Measurements from ENCODE around the gene KIAA0513.
"Not testable (repeated sequence)": the region's sequence is repeated elsewhere in the genome, so short reads cannot be mapped to it uniquely, and the experiment has no call there.

KIAA0513 gene

DNA sequence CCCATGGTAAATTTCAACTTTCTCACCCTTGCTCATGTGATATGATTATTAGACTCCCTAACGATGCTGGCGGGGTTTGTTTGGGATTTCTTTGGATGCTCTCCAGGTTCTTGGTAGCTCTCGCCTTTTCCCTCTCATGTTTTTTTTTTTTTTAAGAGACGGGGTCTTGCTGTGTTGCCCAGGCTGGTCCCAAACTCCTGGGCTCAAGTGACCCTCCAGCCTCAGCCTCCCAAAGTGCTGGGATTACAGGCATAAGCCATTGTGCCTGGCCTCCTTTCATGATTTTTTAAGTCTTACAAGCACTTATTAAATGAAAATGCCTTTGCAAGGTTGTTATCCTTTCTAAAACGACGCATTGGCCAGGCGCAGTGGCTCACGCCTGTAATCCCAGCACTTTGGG lies 24.1 kb downstream of the KIAA0513 start:
- DNase-seq = no peak

DNA sequence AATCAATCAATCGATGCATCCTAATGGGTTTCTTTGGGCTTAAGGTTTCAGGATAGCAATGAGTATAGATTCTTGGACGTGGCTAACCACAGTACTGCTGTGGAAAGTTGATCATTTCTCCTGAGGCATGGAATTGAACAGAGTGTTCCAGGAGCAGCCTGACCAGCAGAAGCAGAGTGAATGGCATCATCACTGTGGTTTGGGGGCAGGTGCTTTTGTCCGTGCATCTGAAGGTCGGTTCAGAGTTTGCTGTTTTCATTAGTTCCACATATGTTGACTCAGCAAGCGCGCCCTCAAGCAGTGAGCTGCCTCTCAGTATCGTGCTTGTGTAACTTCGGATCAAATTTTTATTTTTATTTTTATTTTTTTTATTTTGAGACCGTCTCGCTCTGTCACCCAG lies 24.9 kb downstream of the KIAA0513 start:
- no peak for DNase-seq

DNA sequence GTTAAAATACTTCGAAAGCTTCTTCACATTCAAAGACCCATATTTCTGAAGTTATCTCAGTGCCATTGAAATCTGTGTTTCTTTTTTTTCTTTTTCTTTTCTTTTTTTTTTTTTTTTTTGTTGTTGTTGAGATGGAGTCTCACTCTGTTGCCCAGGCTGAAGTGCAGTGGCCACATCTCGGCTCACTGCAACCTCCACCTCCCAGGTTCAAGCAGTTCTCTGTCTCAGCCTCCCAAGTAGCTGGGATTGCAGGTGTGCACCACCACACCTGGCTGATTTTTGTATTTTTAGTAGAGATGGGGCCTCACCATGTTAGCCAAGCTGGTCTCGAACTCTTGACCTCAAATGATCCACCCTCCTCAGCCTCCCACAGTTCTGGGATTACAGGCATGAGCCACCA lies 26.7 kb downstream of the KIAA0513 start:
- not testable (repeated sequence) for DNase-seq

DNA sequence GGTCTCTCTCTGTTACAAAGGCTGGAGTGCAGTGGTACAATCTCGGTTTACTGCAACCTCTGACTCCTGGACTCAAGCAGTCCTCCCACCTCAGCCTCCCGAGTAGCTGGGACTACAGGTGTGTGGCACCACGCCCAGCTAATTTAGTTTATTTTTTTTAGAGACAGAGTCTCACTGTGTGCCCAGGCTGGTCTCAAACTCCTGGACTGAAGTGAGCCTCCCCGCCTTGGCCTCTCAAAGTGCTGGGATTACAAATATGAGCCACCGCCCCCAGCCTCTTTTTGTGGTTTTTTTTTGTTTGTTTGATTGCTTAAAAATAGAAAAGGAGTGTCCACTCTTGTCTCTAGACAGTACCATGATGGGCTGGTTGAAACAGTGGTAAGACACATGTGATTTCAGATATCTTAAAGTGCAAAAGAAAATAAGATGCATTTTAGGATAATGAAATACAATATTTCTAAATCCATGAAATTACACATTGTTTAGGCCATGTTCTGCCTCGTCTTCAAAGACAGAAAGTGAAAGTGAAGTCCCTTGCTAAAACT lies 27.4 kb downstream of the KIAA0513 start:
- DNase-seq = no peak

DNA sequence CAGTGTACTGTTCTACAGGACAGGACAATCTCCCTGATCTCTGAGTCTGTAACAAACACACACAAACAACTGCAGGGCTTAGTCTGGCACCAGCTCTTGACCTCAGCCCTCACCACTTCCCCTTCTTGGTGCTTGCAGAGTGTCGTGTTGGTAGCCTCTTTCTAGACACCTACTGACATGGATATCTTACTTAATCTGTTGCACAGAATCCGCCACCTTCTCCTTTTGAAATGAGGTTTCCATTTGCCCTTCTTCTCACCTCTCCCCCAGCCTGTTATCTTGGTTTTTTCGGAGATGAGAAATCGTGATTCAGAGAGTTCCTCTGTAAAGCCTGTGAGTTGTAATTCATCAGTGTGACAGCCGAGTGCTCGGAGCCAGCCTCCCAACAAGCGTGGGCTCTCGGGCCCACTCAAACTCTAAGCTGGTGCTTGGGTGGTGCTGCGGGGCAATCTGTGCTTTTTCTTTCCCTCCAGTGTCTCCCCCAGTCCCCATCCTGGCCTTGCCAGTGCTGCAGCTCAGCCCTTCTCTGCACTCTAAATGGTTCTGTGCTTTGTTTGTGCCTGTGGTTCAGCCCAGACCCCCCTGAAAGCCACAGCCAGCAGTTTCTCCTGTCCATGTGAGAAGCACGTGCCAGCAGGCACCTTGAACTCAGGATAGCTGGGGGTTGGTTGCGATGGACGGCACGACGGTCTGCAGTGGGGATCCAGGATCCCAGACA lies 28.1 kb downstream of the KIAA0513 start:
- DNase-seq = peak; percentile 91 to 94

DNA sequence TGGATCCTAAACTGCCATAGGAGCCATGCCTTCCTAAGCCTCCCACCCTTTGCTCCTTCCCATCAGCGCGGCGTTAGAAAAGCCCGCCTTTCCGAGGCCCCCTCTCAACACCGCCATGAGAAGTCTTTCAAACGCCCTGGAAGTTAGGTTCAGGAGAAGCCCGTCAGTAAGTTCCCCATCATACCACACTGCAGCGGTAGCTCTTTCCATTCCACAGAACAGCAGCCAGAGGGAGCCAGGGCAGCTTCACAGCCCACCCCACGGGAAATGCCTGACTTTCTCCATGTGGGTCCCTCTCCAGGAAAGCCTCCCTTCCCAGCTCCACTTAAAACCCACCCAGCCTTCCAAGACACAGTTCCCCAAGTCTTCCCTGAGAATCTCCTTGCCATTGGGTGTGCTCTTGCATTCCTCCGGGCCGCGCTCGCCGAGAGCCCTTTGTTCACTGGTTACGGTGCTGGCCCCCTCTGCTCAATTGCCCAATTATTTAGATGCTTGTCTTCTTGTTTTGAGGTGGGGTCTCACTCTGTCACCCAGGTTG lies 28.7 kb downstream of the KIAA0513 start:
- peak; percentile 34 to 53 for DNase-seq

DNA sequence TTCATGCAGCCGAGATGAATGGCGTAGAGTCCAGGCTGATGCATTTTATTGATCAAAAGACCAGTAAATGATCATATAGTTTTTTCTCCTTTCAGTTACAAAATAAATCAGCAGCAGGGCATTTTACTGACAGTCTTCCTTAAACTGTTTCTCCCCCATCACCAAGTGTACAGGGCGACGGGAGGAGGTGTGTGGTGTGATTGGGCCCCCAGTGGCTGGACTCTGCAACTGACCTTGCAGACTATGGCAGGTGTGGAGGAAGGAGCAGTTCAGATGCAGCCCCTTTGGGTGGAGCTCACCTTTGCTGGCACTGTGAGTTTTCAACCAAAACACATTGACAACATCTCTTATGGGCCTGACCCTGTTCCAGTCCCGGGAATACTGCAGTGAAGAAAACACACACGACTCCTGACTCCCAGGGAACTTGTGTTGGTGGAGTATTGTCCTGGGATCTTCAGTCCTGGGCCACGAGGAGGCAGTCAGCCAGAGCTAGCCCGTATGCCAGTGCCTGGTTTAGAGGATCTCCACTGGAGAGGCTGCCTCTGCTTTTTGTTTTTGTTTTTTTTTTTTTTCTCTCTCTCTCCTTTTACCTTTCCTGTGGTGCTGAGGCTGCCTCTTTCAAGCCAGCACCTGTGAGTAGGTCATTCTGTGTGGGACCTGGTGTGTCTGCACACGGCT lies 29.8 kb downstream of the KIAA0513 start:
- no peak for DNase-seq

DNA sequence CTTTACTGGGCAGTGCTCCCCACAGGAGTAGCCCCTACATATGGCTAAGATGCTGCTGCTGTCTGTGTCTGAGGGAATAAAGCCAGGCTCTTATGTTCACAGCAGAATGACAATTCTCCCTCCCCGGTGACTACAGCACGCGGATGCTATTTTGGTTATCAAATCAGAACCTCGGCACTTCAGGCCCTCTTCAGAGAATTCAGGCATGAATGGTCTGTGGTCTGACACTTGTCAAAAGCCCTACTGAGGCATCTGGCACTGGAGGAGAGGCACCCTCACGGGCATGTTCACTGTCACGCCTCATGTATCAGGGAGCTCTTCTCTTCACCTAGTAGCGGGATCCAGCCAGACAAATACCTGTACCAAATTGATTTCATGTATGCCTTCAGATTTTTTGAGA lies 30.4 kb downstream of the KIAA0513 start:
- DNase-seq = no peak

DNA sequence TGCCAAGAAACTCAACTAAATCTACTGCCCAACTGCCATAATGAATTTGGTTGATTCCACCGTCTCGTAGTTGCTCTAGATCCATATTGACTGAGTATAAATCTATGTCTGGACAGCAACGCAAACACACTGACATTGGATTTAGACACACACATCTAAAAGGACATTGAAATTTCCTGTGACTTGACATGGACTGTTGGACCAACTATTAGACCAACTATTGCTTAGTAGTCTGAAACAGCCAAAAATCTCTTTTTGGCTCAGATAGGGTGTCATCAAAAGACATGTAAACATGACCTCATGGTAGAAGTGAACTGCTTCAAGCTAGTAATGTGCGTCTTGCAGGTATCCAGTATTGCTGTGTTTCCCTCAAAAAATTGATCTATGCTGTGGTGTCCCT lies 31.3 kb downstream of the KIAA0513 start:
- DNase-seq = no peak

DNA sequence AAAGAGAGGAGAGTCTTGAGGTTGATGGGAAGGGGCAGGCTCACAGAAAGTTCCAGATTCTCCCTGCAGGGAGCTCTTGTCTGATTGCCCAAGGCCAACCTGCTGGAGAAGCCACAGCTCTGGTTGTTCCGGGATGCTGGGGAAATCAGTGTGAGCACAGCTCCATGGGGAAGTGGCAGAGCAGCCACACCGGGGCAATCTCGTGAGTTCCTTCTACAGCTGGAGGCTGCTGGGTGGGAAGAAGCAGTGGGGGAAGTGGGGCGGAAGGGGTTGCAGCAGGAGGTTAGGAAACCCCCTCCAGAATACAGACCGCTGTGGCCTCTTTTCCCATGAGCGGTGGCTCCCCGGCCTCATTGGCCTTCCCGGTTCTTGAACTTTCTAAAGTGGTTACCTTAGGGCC lies 34.0 kb downstream of the KIAA0513 start:
- DNase-seq = peak; percentile 77 to 82

DNA sequence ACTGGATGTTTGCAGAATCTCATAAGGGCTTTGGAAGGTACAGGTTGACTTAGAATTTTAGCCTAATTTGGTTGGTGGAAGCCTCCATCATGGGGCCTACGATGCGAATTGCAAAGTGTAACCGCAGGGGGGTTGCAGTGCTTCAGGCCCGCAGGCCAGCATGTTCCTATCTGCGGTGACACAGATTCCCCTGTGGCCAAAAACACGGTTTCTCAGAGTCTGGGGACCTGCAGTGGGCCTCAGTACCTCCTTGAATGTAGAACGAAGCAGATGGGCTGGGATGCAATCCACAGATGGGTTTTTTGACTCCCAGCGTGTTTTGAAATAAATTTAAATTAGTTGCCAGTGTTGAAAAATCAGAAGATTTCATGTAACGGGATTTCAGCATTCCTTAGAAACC lies 34.7 kb downstream of the KIAA0513 start:
- DNase-seq = no peak

DNA sequence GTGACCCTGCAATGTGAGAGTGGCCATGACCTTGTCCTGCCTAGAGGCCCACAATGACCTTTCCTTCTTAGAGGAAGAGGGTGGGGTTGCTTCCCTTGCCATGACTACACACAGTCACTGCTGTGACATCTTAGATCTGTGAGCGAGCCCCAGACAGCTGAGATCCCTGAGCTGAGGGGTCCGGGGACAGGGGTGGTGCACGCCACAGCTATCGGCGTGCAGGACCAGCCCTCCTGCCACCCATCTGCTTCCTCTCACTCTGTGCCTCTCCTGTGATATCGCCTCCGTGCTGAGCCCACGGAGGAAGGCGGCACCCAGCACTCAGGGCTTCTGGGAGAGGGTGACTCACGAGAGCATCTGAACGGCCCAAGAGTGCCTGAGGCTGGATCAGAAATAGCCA lies 35.2 kb downstream of the KIAA0513 start:
- DNase-seq = no peak

DNA sequence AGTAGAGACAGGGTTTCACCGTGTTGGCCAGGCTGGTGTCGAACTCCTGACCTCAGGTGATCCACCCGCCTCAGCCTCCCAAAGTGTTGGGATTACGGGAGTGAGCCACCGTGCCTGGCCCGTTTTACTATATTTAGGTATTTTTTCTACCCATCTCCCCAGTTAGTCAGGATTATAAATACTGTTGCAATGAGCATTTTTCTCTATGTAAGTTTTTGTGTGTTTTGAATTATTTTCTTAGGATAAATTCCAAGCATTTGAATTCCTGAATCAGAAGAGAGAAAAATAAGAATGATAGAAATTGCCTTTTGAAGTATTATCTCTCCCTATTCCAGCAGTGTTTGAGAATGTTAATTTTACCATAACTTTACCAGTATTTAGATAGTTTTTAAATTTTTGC lies 36.6 kb downstream of the KIAA0513 start:
- no peak for DNase-seq

DNA sequence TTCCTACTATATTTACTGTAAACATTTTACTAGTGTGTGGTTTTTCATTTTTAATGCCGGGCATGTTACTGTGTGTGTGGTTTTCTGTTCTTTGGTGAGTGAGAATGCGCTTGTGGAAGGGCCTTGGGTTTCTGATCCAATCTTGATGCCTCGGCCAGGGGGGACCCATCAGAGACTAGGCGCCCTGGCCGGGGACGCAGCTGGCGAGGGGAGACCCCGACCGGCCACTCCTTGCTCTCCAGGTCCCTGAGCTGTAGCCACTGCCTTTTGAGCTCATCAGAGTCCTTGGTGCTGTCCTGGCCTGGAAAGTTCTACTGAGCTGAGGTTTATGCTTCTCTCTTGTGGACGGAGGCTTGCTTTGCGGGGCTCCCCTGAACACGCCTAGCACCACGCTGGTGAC lies 37.5 kb downstream of the KIAA0513 start:
- no peak for DNase-seq

DNA sequence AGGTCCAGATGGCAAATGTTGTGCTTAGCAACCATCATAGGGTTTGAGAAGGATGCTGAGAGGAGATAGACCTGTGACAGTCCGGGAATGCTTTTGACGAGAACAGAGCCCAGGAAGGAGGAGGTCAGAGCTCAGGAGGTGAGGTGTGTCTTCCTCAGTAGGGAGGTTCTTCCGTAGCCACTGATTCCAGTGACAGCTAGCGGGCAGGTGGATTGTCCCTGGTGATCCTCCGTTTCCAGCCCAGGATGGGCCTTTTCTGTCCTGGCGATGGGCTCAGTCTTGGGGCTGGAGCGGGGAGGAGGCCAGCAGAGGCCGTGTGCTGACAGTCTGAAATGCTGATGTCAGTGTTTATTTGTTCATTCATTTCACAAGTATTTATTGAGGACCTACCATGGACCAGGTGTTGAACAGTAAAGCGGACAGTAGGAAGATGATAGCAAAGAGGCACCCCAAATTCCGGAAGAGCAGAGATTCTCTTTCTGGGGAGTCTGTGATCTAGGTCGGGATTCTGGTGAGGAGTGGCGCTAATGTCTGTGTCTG lies 38.8 kb downstream of the KIAA0513 start:
- no peak for DNase-seq

DNA sequence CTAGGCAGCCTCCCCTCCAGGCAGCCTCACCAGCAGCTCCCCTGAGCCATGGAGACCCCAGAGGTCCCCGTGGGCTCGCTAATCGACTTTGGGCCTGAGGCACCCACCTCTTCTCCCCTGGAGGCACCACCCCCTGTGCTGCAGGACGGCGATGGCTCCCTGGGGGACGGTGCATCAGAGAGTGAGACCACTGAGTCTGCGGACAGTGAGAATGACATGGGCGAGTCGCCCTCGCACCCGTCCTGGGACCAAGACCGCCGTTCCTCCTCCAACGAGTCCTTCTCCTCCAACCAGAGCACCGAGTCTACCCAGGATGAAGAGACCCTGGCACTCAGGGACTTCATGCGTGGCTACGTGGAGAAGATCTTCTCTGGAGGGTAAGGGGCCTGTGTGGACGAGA lies 39.4 kb downstream of the KIAA0513 start:
- DNase-seq = no peak

DNA sequence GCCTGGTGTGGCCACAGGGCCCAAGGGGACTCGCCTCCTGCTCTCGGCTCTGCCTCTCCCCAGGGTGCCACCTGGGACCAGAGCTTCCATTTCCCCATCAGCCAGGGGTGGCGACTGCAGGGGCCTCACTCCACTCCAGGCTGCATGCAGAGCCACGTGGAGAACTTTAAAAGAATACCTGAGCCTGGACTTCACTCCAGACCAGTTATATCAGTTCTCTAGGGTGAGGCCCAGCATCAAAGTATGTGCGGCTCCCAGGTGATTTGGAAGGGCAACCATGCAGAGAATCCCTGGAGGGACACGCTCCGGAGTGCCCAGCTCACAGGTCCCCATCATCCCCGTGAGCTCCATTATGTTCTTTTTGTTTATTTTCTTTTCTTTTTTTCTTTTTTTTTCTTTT lies 39.8 kb downstream of the KIAA0513 start:
- DNase-seq = no peak

DNA sequence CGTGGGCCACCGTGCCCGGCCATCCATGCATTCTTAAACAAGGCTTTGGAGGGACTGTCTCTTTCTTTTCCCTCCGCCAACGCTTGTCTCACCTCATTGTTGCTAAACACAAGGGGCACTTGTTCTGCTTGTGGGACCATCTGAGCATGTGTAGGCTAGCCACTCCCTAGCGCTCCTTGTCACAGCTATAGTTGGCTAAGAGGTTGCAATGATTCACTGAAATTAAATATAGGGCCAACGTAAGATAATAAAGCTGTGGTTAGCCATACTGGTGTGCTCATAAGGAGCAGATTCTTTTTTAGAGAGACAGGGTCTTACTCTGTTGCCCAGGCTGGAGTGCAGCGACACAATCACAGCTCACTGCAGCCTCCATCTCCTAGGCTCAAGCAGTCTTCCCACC lies 41.2 kb downstream of the KIAA0513 start:
- no peak for DNase-seq

DNA sequence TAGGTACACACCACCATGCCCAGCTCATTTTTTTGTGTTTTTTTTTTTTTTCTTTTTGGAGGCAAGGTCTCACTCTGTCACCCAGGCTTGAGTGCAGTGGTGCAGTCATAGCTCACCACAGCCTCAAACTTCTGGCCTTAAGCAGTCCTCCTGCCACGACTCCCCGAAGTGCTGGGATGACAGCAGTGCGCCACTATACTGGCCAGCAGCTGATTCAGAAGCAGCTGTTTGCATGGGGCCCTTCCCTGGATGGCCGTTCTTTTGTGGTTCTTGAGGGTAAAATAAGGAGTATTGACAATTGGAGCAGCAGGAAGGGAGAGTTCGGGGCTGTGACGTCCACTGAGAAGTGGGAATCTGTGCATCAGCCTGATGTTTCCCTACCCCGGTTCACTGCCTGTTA lies 41.6 kb downstream of the KIAA0513 start:
- DNase-seq = no peak

DNA sequence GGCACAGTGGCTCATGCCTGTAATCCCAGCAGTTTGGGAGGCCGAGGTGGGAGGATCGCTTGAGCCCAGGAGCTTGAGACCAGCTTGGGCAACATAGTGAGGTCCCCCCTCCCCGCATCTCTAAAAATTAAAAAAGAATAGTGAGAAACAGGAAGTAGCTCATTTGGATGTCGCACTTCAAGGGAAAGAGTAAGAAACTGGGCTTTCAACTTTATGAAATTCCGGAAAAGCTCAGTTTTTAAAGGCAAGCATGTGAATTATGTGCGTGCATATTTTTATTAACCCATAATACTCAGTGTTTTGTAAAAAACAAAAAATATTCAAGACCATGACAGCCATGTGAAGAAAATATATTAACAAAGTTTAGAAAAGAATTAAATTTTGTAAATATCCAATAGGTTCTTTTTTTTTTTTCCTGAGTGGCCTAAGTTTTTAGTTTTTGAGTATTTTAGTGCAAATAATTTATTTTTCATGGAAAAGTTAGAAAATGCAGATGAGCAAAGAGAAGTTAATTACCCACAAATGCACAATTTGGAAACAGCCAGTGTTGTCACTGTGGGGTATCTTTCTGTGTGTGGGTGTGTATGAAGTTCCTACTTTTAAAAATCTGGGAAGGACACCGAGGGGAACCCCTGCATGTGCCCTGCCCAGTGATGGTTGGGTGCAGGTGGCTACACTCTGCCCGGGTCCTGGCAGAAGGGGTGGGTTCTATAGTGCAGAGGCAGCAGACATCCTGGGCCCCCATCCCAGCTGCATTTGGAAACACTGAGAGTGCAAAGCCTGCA lies 44.7 kb downstream of the KIAA0513 start:
- no peak for DNase-seq

DNA sequence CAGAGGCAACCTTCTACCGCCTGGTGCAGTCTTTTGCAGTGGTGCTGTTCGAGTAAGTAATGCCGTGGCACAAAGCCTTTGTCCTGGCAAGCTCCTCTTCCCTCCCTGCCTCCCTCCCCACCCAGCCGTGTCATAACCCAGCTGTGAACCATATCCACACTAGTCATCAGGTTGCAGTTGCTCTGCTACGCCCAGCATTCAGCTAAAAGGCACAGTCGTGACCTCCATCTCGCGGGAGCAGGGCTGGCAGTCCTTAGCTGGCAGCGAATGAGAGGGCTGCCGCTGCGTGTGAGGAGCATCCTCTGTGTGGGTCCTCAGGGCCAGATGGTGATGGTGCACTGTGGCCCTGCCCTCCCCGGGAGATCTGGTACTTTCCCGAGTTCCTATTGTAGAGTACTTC lies 45.4 kb downstream of the KIAA0513 start:
- DNase-seq = no peak

DNA sequence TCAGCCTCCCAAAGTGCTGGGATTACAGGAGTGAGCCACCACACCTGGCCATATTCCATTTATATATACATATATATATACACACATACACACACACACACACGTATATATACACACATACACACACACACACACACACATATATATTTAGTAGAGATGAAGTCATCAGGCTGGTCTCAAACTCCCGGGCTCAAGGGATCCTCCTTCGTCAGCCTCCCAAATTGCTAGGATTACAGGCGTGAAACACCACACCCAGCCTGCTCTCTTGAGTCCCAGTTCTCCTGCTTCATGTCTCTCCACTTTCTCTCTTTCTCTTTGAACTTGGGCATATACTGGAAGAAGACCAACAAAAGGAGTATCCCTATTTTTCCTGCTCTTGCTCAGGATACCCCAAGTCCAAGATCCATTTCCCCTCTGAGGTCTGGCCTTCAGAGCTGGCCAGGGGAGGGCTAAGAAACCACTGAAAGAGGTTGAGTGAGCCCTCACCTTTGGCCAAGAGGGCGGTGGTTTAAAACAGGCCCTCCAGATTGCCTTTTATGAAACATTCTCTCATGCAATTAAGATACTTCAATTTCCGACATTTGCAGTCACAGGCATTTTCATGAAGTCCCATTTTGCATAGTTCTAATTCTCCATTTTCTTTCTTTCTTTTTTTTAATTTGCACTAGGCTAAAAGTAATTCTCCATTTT lies 46.8 kb downstream of the KIAA0513 start:
- no peak for DNase-seq
